Measurements from ENCODE around the gene NOS3.

NOS3 gene

DNA sequence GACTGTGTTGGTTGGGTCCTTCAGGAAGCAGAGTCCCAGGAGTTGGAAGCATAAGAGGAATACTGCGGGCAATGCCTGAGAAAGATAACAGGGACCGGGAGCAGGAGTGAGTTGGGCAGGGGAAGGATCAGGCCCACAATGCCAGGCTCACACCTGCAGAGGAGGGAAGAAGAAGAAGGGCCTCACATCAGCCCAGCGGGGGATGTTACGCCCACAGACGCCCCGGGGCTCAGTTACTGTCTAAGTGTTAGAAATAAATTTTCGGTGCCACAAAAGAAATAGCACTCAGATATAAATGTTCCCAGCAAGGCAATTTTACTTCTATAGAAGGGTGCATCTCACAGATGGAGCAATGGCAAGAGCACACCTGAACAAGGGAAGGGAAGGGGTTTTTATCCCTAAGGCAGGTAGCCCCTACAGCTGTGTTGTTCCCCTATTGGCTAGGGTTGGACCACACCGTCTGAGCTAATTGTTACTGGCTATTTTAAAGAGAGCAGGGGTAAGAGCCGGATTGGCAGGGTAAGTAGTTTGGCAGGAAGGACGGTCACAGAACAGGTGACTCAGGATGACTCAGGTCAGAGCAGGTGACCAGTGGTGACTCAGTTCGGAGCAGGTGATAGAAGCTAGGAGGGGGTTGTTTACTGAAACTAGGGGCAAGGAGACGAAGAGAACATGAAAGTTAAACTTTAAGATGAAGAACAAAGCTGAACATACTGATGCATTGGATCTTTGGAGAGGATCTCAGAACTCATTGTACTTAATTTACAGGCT is at the start of gene NOS3:
TSS of gene NOS3 (plus strand) at position 602 of the 771 bp plus-strand sequence. CDS start 2,787 bp downstream, outside the sequence.
- no peak for DNase-seq

DNA sequence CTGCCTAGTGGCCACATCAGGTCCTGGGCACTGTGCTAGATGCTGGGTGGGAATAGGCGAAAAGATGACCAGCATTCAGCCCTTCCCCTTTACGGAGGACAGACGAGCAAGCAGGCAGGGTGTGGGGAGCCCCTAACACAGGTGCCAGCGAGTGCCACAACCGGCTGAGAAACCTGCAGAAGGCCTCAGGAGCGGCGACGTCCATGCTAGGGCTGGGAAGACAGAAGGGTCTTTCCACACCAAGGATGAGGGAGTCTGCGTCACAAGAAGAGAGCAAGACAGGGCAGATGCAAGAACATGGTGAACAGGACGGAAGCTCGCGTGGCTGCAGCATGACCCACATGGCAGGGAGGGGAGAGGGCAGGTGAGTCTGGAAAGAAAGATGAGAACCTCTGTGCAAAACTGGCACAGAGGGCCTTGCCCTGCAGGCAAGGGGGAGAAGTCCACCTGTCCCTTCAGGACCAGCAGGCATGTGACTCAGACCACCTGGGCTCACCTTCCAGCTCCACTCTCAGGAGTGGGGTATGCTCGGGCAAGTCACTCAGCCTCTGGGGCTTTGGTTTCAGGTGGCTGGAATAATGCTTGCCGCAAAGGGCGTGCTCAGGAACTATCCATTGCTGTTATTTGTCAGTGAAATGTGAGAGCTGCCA is 49.3 kb upstream of the NOS3 start:
- DNase-seq = no peak

DNA sequence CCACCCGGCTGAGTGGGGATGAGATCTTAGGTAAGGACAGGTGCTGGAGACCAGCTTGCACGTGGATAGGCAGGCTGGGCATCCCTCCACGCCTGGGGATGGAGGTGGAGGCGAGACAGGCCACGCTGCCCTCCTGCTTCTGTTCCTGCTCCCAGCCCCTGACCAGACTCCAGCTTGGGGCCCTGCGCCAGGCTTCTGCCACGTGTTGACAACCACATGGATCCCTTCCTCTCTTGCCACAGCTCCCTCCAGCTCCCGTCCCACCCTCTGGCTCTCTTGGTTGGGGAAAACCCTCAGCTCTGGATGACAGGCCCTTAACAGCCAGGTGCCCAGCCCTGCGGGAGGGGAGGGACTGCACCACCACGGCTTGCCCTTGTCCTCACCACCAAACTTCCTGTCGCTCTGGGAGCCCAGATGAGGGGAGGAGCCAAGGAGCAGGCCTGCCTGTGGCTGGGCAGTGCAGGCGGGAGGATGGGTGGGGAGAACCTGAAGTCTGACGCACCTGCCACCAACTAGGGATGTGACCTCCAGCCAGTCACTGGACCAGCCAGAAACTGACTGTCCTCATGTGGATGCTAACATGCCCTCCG is 48.7 kb upstream of the NOS3 start:
- DNase-seq = no peak

DNA sequence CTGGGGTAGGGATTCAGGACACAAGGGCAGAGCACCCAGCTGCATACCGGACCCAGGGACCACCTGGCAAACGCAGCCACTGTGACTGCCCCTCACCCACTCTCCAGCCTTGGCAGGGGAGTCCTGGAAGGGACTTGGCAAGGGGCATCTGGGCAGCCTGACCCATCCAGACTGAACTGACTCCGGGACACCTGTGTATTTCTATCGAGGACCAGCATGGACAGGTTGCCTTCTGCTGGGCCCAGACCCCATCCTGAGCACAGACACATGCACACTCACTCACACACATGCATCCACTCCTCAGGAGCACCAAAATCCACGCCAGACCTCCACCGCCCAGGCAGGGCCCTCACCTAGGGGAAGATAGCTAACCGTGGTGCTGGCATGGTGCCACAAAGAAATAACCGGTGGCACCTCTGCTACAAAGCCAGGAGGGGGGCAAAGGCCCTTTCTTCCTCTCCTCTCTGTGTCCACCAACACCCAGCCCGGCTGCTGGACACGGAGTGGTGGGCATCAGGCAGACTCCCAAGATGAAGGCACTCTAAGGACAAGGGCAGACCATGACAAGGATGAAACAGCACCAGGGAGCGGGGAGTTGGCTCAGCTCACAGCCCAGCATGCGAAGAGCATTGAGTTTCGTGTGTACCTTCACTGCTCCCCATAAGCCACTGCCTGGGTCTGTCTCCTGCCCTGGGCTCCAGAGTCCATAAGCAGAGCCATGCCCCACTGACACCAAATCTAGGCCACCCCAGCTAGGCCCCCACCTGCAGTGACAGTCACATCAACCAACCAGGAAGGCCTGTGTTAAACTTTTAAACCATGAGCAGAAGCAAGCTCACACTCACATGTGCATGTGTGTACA is 48.0 kb upstream of the NOS3 start:
- DNase-seq = no peak

DNA sequence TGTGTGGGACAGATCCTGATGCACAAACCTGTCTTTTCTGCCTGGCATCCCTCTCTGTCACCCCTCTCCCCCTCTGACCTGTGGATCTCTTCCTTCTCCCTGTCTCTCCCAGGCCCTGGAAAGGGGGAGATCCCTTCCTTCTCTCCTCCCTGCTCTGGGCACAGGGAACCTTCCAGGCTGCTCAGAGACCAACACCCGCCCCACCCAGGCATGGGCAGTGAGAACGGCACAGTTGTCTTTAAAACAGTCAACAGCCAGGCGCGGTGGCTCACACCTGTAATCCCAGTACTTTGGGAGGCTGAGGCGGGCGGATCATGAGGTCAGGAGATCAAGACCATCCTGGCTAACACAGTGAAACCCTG is 47.4 kb upstream of the NOS3 start:
- DNase-seq = no peak

DNA sequence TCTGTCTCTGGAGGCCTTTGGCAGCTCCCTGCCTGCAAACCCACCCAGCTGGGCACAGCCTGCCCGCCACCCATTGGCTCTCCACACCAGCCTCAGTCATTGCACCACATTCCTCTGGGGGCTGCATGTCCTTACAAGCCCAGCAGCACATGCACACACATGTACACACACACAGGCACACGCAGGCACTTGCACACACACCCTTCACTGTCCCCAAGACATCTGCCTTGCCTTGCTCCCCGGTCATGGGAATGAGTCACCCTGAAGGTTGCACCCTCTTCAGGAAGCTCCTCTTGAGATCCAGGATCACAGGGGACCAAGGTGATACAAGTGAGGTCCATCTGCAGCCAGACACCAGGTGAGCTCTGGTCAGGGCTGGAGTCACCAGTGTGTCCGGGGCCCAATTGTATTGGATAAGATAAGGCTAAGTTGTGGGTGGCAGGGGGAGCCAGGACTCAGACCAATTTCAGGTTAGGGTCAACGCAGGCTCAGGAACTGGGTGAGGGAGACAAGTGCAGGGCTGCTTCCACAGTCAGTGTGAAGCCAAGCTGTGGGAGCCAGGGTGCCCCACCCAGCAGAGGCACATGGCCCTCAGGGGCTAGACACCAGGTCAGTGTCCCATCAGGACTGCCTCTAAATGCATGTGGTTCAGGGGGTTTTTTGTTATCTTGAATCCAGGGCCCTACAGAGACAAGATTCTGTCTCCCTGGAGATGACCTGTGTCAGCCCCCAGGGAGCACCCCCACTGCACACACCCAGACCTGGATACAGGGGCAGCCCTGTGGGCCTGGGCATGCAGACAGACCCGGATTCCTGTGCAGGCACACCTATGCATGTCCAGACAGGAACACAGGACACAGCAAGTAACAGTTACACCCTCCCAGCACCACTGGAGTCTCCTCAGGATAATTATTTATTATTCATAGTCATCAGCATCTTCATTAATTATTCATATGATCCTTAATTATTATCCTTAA is 46.5 kb upstream of the NOS3 start:
- no peak for DNase-seq

DNA sequence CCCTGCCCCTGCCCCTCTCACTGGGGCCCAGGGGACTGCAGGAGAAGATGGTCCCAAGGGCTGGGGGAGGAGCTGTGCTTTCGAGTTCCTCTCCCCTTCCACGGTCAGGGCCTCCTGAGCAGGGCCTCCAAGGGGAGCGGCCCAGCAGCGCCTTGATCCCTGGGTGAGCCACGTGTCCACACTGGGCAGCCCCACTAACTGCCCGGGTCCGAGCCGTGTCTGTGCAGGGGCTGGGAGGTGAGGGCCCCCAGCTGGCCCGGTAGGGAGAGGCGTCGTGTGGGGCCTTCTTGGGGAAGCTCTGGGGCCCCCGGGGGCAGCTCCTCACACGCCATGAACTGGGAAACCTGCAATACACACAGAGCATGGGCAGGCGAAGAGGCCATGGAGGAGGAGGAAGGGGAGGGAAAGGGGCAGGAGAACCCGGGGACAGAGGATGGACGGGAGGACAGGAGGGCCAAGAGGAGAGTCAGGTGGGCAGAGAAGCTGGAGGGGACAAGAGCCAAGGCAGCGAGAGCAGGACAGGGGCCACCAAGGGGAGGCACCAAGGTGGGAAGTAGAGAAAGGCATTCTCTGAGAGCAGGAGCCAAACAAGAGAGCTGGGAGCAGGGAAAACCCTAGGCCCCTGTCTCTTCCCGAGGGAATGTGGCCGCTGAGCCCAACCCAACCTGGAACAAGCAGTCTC is 45.5 kb upstream of the NOS3 start:
- DNase-seq = no peak

DNA sequence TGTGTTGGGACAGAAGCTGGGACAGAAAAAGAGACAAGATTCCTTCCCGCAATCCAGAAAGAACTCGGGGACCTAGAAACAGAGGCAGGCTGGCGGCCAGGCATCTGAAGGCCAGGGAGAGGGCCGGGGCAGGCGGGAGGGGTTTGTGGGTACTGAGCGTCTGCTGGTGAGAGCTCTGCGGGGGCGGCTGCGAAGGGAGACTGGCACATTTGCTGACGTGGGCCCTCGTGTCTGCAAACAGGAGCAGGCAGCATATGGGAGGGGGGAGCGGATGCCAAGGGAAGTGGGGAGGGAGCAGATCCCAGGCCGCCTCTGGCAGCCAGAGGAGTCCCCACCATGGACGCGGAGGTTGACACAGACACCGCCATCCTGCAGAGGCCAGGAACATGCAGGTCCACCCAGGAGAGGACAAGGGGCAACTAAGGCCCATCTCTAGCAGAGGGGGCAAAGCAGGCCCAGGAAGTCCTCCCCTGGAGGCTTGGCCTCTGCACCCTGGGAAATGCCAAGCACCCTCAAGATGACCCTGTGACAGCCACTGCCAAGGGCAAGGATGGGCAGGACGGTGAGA is 44.9 kb upstream of the NOS3 start:
- no peak for DNase-seq

DNA sequence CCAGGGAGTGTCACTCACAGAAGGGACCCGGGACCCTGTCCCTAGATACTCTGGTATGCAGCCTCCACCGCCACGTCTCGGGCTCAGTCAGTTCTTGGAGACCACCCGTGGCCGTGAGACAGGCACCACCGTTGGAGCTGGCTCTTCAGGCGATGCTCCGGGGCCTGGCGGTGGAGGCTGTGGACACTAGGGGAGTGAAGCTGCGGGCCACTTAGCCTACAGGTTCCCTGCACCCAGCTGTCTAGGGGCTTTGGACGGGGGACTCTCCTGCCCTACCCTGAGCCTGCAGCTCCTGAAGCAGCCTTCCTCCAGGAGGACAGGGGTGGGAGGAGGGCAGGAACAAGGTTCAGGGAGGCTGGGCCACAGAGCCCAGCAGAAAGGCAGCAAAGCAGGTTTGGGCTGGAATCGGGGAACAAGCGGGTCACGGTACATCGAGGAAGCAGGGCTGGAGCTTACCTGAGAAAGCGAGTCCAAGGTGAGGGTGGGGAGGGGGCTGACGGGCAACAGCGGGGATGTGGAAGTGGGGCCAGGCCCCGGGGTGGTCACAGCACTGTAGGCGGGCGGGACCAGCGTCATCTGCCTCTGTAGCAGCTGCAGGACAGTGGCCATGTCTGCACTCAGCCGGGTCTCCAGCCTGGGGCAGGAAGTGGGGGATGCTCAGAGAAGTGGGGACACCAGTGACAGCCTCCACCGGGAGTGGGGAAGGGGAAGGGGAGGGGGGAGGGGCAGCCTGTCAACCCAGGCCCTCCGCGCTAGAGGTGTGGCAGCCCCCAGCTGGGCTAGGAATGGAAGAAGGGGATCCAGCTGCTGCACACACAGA is 44.2 kb upstream of the NOS3 start:
- DNase-seq = no peak

DNA sequence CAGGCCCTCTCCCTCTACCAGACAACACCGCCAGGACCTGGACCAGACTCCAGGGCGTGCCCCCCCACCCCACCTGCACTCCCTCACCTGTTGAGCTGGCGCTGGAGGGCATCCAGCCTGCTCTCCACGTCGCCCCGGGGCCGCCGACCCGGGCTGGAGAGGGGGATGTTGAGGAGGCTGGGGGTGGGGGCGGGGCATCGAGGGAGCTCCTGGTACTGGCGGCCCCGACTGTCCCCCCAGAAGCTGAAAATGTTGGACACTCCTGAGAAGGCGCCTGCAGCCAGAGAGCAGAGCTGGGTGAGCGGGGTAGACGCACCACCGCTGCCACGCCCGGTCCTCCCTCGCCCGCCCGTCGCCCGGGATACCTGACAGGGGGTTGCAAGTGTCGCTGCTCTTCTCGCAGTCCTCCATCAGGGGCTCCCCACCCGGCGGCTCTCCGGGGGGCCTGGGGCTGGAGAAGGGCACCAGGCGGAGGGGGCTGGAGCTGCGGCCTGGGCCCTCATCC is 43.5 kb upstream of the NOS3 start:
- DNase-seq = no peak

DNA sequence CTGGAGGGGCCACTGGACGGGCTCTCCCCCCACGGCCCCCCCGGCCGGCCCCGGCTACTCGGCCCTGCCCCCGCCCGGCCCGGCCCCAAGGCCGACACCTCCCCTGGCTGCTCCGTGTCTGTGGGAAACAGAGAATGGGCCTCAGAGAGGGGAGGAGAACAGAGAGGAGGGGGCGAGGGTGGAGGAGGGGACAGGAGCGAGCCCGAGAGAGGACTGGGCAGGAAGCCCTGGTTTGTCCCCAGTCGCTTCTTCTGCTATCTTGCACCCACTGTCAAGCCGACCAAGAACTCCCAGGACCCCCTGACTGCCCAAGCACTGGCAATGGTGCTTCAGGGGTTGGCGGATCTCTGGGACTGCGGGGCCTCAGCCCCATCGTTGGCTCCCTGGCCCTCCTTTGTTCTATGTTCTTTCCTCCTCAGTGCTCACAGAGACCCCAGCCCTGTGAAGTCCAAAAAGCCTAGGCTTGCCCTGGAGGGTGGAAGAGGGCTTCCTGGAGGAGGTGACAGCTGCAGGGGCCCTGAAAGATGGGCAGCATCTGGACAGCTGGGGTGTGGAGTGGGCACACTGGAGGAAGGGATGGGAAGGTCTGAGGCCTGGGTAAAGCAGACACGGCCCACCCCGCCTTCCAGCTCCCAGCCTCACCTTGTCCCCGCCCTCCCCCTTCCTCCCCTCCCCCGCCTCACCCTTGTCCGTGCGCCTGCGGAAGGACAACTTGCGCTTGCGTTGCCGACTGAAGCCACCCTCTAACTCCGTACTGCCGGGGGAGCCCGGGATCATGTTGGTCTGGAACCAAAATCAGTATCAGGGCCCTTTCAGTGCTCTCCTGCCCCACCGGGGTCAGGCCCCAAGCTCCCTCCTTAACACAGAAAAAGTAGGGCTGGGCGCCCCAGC is 42.8 kb upstream of the NOS3 start:
- no peak for DNase-seq

DNA sequence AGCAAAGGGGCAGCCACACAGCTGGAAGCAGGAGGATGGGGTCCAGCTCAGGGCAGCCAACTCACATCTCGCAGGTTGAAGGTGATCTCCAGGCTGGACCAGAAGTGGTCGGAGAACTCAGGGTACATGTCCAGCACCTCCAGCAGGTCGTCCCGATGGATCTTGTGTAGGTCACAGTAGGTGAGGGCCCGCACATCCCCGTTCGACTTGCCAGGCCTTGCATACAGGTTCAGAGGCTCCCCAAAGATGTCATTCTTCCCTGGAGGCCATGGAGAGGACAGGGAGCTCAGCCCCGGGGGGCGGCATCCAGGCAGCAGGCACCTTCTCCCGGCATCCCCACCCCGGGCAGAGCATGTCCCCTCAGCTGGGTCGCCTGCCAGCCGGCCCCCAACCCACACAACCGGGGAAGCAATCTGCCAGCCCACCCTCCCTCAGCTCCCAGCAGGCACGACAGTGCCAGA is 42.0 kb upstream of the NOS3 start:
- DNase-seq = no peak

DNA sequence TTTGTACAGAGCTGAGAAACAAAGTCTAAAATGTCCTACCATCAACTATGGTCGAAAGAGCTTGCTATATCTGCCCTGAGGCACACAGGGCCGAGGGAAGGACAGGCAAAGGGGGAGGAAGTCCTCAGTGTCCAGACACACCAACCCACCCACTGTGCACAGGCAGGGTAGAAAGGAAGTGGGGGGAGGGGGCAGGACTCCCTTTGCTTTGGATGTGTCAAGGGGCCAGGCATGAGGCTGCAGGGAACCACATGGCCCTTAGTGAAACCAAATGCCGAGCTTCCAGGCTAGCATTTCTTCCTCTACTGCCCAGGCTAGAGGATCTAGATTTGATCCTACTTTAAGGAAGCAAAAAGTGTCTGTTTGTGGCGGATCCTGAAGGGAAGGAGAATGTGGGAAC is 41.3 kb upstream of the NOS3 start:
- no peak for DNase-seq

DNA sequence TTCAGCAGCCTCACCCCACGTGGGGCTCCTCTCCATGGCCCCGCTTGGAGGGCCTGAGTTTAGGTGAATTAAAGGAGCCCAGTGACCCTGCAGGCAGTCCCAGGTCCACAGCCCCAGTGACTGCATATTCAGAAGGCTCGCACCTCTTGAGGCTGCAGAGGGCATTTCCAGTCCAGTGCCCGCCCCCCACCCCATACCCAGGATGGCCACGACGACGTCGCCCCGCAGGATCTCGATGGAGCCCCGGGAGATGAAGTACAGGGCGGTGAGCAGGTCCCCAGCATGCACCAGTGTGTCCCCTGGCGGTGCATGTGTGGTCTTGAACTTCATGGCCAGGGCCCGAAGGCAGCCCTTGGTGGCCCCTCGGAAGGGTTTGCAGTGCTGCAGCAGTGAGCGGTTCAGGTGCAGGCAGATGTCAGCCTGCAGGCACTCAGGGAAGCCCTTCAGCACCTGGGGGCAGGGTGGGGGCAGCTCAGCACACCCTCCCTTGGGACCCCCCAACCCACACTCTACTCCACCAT is 40.8 kb upstream of the NOS3 start:
- DNase-seq = no peak

DNA sequence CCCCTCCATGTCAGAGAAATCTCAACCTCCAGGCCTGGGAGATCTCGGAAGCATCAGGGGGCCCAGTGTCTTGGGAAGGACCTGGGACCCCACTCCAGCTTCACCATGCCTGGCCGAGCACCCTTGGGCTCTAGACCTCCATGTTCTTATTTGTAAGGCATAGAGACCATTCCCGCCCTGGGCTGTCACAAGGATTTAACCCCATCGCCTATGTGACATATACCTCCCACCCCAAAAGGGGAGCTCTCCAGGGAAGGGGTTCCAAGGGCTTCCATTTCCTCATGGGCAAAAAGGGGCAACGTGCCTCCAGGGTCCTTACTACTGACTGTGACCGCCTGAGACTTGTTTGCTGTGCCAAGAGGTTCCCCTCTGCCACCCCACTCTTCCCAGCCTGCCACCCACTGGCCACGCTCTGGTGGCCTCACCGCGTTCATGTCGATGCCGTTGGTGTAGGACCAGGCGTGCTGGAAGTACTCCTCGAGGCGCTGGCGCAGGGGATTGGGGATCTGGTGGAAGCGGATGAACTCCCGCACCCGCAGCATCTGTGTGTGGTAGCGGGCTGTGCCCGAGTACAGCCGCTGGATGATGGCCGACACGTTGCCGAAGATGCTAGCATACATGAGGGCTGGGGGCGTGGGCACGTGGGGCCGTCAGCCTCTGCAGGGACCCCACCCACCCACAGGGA is 40.2 kb upstream of the NOS3 start:
- DNase-seq = no peak

DNA sequence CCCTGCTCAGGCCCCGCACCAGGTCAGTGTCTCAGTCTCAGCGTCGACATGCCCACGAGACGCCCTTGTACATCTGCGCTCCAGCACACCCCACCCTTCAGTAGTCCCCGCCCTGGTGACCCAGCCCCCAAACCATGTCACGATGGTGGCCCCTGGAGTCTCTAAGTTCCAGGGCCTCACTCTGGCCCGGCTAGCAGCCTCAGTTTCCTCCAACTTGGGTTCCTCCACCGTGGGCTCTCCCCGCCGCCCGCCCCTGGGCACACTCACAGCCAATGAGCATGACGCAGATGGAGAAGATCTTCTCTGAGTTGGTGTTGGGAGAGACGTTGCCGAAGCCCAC is 39.7 kb upstream of the NOS3 start:
- no peak for DNase-seq

DNA sequence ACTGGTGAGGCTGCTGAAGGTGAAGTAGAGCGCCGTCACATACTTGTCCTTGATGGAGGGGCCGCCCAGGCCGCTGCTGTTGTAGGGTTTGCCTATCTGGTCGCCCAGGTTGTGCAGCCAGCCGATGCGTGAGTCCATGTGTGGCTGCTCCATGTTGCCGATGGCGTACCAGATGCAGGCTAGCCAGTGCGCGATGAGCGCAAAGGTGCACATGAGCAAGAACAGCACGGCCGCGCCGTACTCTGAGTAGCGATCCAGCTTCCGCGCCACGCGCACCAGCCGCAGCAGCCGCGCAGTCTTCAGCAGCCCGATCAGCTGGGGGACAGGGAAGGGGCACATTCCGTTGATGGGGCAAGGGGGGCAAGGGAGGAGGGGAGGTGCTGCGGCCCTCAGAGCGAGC is 39.3 kb upstream of the NOS3 start:
- DNase-seq = no peak

Data from SHP77 treated with DMSO at 0.1 percent for 48 hours (cell line).